ENCODE results near the gene IFNA8. TPM values are rescaled to one million over a fixed set of nuclear protein-coding genes. Genes with fewer than 3 reads are reported as not detected.
"Not testable (repeated sequence)": the region's sequence is repeated elsewhere in the genome, so short reads cannot be mapped to it uniquely, and the experiment has no call there.

Gene IFNA8
- polyA plus RNA-seq, 1 experiment: not detected

- TF ChIP-seq CTCF (IDR thresholded peaks at IDR 0.05; ENCODE audit: low read depth, low read length): no peak
- Histone ChIP-seq H3K27me3 (ENCODE audit: control insufficient read depth, insufficient read depth, low read length) (peaks cover 8% of the 10 kb centered on the region), H3K4me3 (ENCODE audit: low read depth, low read length) (no peak overlapping the region), H3K27ac (ENCODE audit: low read depth, low read length) (no peak overlapping the region), H3K9me3 (ENCODE audit: control insufficient read depth, insufficient read depth, low read length) (no peaks in the 10 kb centered on the region)
- DNase-seq (ENCODE audit: low read depth, low spot score): no peak
- ChIA-PET POLR2A (no interaction called here), CTCF (no interaction called here)
Measured at GRCh38 chr9:21429191-21429590, 20.3 kb downstream of the IFNA8 start.

- H3K9me3 ChIP-seq (ENCODE audit: control insufficient read depth, insufficient read depth, low read length): no peaks in the 10 kb centered on the region
- H3K4me3 ChIP-seq (ENCODE audit: low read depth, low read length): no peak overlapping the region
- peaks cover 3% of the 10 kb centered on the region for H3K27me3 ChIP-seq (ENCODE audit: control insufficient read depth, insufficient read depth, low read length)
- no peak for DNase-seq (ENCODE audit: low read depth, low spot score)
- ChIA-PET CTCF (interaction anchor here (0.7 to 4.9 kb wide), 11 partner anchors 11 to 361 kb away, joined by 3 to 61 read pairs (median 6); no protein-coding TSS in a partner anchor), POLR2A (no interaction called here)
- H3K27ac ChIP-seq (ENCODE audit: low read depth, low read length): no peak overlapping the region
- no peak for TF ChIP-seq CTCF (IDR thresholded peaks at IDR 0.05; ENCODE audit: low read depth, low read length)
Measured at GRCh38 chr9:21432672-21433425, 23.9 kb downstream of the IFNA8 start.

- TF ChIP-seq CTCF (IDR thresholded peaks at IDR 0.05; ENCODE audit: low read depth, low read length): peak; percentile 73
- peak; percentile 52 for DNase-seq (ENCODE audit: low read depth, low spot score)
- H3K27ac ChIP-seq (ENCODE audit: low read depth, low read length): no peak overlapping the region
- no peak overlapping the region for H3K4me3 ChIP-seq (ENCODE audit: low read depth, low read length)
- POLR2A ChIA-PET: no interaction called here
- CTCF ChIA-PET: interaction anchor here (0.6 to 4.9 kb wide), 64 partner anchors 9 to 574 kb away, joined by 3 to 61 read pairs (median 4); partner anchors contain the start of genes CDKN2B and KLHL9
- H3K27me3 ChIP-seq (ENCODE audit: control insufficient read depth, insufficient read depth, low read length): no peaks in the 10 kb centered on the region
- H3K9me3 ChIP-seq (ENCODE audit: control insufficient read depth, insufficient read depth, low read length): no peaks in the 10 kb centered on the region
Measured at GRCh38 chr9:21434202-21435014, 25.5 kb downstream of the IFNA8 start.

GRCh38 chr9:21435015-21435383 is 26.1 kb downstream of the IFNA8 start:
- H3K9me3 ChIP-seq (ENCODE audit: control insufficient read depth, insufficient read depth, low read length); POLR2A ChIA-PET: not testable (repeated sequence)
- CTCF ChIA-PET: interaction anchor here (0.6 to 4.9 kb wide), 55 partner anchors 9 to 573 kb away, joined by 3 to 61 read pairs (median 5); partner anchors contain the start of genes CDKN2B and KLHL9

GRCh38 chr9:21440139-21440538 is 31.2 kb downstream of the IFNA8 start, which contains the start of gene IFNA1:
TSS of gene IFNA1 (plus strand) at chr9:21440439. CDS start at chr9:21440508, 69 bp downstream.
- H3K27me3 ChIP-seq (ENCODE audit: control insufficient read depth, insufficient read depth, low read length): no peaks in the 10 kb centered on the region
- ChIA-PET POLR2A (no interaction called here), CTCF (interaction anchor here (0.7 to 2.1 kb wide), 4 partner anchors 26 to 121 kb away, joined by 3 to 11 read pairs (median 6); no protein-coding TSS in a partner anchor)
- DNase-seq (ENCODE audit: low read depth, low spot score): no peak
- no peak within 1 kb of the TSS for H3K27ac ChIP-seq (ENCODE audit: low read depth, low read length)
- no peak within 1 kb of the TSS for H3K4me3 ChIP-seq (ENCODE audit: low read depth, low read length)
- H3K9me3 ChIP-seq (ENCODE audit: control insufficient read depth, insufficient read depth, low read length): no peaks in the 10 kb centered on the region
- no peak for TF ChIP-seq CTCF (IDR thresholded peaks at IDR 0.05; ENCODE audit: low read depth, low read length)

More at GRCh38 chr9:21435015-21435383, 26.1 kb downstream of the IFNA8 start:
- not testable (repeated sequence) for H3K27ac ChIP-seq (ENCODE audit: low read depth, low read length); DNase-seq (ENCODE audit: low read depth, low spot score); H3K4me3 ChIP-seq (ENCODE audit: low read depth, low read length); H3K27me3 ChIP-seq (ENCODE audit: control insufficient read depth, insufficient read depth, low read length)

Data from AG04450 (cell line).